Natural killer cell treated with Interleukin-12 subunit alpha and Interleukin-12 subunit beta and Interleukin-15 and Interleukin-18, amount 100 ng/mL, for 72 hours (primary cell): ENCODE data around the gene PCDHA9. TPM values are rescaled to one million over a fixed set of nuclear protein-coding genes. Genes with fewer than 3 reads are reported as not detected.

Experiments used
- ATAC-seq, 2 donors: fragments of 150-1000 bp; cut with Tn5 transposase in 1 of 2; sonication (Bioruptor Pico), chemical (Tn5 transposase) in 1 of 2; 2 replicates each; pipeline ENCODE4 v1.10.0; 2021
- DNase-seq: peaks from one replicate; pipeline ENCODE4 v3.0.0; 2022; ENCODE audit warnings: low spot score
- H3K27ac Mint-ChIP-seq, 2 donors: 1 replicate in 1 of 2; 2 replicates in 1 of 2; pipeline ENCODE4 v1.8.0; 2022; ENCODE audit warnings: mixed read lengths in 2 of 2, mild to moderate bottlenecking in 1 of 2, moderate library complexity in 1 of 2
- H3K27me3 Mint-ChIP-seq, 2 donors: 1 replicate in 1 of 2; 2 replicates in 1 of 2; pipeline ENCODE4 v1.8.0; 2022; ENCODE audit warnings: mixed read lengths in 2 of 2
- H3K36me3 Mint-ChIP-seq: one replicate; pipeline ENCODE4 v1.8.0; 2022; ENCODE audit warnings: mixed read lengths
- H3K4me1 Mint-ChIP-seq, 2 donors: 1 replicate in 1 of 2; 2 replicates in 1 of 2; pipeline ENCODE4 v1.8.0; 2022; ENCODE audit warnings: low read depth in 2 of 2, mixed read lengths in 2 of 2, mild to moderate bottlenecking in 1 of 2
- H3K4me3 Mint-ChIP-seq: one replicate; pipeline ENCODE4 v1.8.0; 2022; ENCODE audit warnings: mixed read lengths
- H3K9me3 Mint-ChIP-seq: 2 replicates; pipeline ENCODE4 v1.8.0; 2022; ENCODE audit warnings: mixed read lengths
- total RNA-seq, 2 donors: library from RNA; stranded (reverse); gene quantifications; one replicate each; pipeline ENCODE4 v1.2.3, GENCODE V29; 2022

The PCDHA9 gene
- total RNA-seq, 2 donors from 2014 or later: not detected

- H3K36me3 Mint-ChIP-seq: peaks cover 11% of the 10 kb centered on the region
- peaks cover 14% of the 10 kb centered on the region for H3K9me3 Mint-ChIP-seq
- peaks cover 9 to 18% of the 10 kb centered on the region in 2 donors for H3K27me3 Mint-ChIP-seq
Observed at GRCh38 chr5:140877262-140877581, 29.0 kb downstream of the PCDHA9 start.

GRCh38 chr5:140881889-140882590 is 33.9 kb downstream of the PCDHA9 start, which contains the start of gene PCDHA13:
PCDHA13 (plus strand) TSS chr5:140882124; CDS start chr5:140882269, 145 bp downstream.
- no peaks in the 10 kb centered on the region for H3K4me1 Mint-ChIP-seq
- H3K27me3 Mint-ChIP-seq: peaks cover 9 to 18% of the 10 kb centered on the region in 2 donors
- DNase-seq (no peak), ATAC-seq (no peak)
- no peak within 1 kb of the TSS for H3K4me3 Mint-ChIP-seq
- peaks cover 14% of the 10 kb centered on the region for H3K9me3 Mint-ChIP-seq
- H3K36me3 Mint-ChIP-seq: peaks cover 15% of the 10 kb centered on the region
- H3K27ac Mint-ChIP-seq: no peak within 1 kb of the TSS

More at GRCh38 chr5:140877262-140877581, 29.0 kb downstream of the PCDHA9 start:
- peak in 1 of 2 donors; percentile 9 for ATAC-seq
- H3K4me3 Mint-ChIP-seq: no peak overlapping the region
- no peak for DNase-seq
- no peak overlapping the region for H3K27ac Mint-ChIP-seq
- H3K4me1 Mint-ChIP-seq: no peaks in the 10 kb centered on the region

- Mint-ChIP-seq H3K9me3 (peaks cover 14% of the 10 kb centered on the region), H3K27ac (no peak overlapping the region), H3K36me3 (peaks cover 19% of the 10 kb centered on the region), H3K27me3 (peaks cover 9 to 22% of the 10 kb centered on the region in 2 donors), H3K4me1 (no peaks in the 10 kb centered on the region), H3K4me3 (no peak overlapping the region)
- ATAC-seq (no peak), DNase-seq (no peak)
Observed at GRCh38 chr5:140882591-140882899, 34.4 kb downstream of the PCDHA9 start.

GRCh38 chr5:140883373-140883772 is 35.2 kb downstream of the PCDHA9 start:
- no peak for ATAC-seq
- DNase-seq: no peak
- no peak overlapping the region for H3K27ac Mint-ChIP-seq
- no peaks in the 10 kb centered on the region for H3K4me1 Mint-ChIP-seq
- no peak overlapping the region for H3K4me3 Mint-ChIP-seq
- H3K36me3 Mint-ChIP-seq: peaks cover 20% of the 10 kb centered on the region
- H3K27me3 Mint-ChIP-seq: peaks cover 9 to 25% of the 10 kb centered on the region in 2 donors
- peaks cover 14% of the 10 kb centered on the region for H3K9me3 Mint-ChIP-seq

- Mint-ChIP-seq H3K9me3 (peaks cover 10% of the 10 kb centered on the region), H3K4me3 (no peak overlapping the region), H3K36me3 (peaks cover 20% of the 10 kb centered on the region), H3K27ac (no peak overlapping the region), H3K4me1 (no peaks in the 10 kb centered on the region), H3K27me3 (peaks cover 9 to 25% of the 10 kb centered on the region in 2 donors)
- ATAC-seq (peak in 1 of 2 donors; percentile 41), DNase-seq (no peak)
Observed at GRCh38 chr5:140883927-140884697, 35.9 kb downstream of the PCDHA9 start.

Other genes starting within 250 kb of the PCDHA9 start
- under 1 TPM; 0.92 to 1.00 TPM for gene CD14, start 215.2 kb upstream of the PCDHA9 start, total RNA-seq
- 10 to 100 TPM; 11.6 to 30.3 TPM for gene TMCO6, start 208.9 kb upstream of the PCDHA9 start, total RNA-seq
- 10 to 100 TPM; 56.2 to 56.8 TPM for gene NDUFA2, start 200.8 kb upstream of the PCDHA9 start, total RNA-seq
- gene IK, start 200.6 kb upstream of the PCDHA9 start, total RNA-seq: 10 to 100 TPM; 78.9 to 93.2 TPM
- 10 to 100 TPM; 43.7 to 52.7 TPM for gene WDR55, start 183.5 kb upstream of the PCDHA9 start, total RNA-seq
- gene DND1, start 174.8 kb upstream of the PCDHA9 start, total RNA-seq: 1 to 10 TPM; 3.3 to 7.8 TPM
- gene HARS1, start 157.0 kb upstream of the PCDHA9 start, total RNA-seq: 100 to 1,000 TPM; 104 to 113 TPM
- 10 to 100 TPM; 28.2 to 33.9 TPM for gene HARS2, start 156.9 kb upstream of the PCDHA9 start, total RNA-seq
- 10 to 100 TPM; 57.0 to 62.1 TPM for gene ZMAT2, start 147.9 kb upstream of the PCDHA9 start, total RNA-seq
- gene PCDHA1, start 62.2 kb upstream of the PCDHA9 start, total RNA-seq: not detected
- gene PCDHA2, start 53.5 kb upstream of the PCDHA9 start, total RNA-seq: not detected
- not detected for gene PCDHA3, start 47.3 kb upstream of the PCDHA9 start, total RNA-seq
- not detected for gene PCDHA4, start 41.3 kb upstream of the PCDHA9 start, total RNA-seq
- gene PCDHA5, start 26.8 kb upstream of the PCDHA9 start, total RNA-seq: not detected
- not detected for gene PCDHA6, start 20.4 kb upstream of the PCDHA9 start, total RNA-seq
- gene PCDHA7, start 14.1 kb upstream of the PCDHA9 start, total RNA-seq: not detected
- gene PCDHA8, start 7.2 kb upstream of the PCDHA9 start, total RNA-seq: not detected
- gene PCDHA10, start 7.5 kb downstream of the PCDHA9 start, total RNA-seq: not detected
- not detected for gene PCDHA11, start 20.6 kb downstream of the PCDHA9 start, total RNA-seq
- not detected for gene PCDHA12, start 26.9 kb downstream of the PCDHA9 start, total RNA-seq
- gene PCDHA13, start 33.7 kb downstream of the PCDHA9 start, total RNA-seq: not detected
- not detected for gene PCDHAC1, start 77.9 kb downstream of the PCDHA9 start, total RNA-seq
- not detected for gene PCDHAC2, start 118.1 kb downstream of the PCDHA9 start, total RNA-seq
- gene PCDHB1, start 203.0 kb downstream of the PCDHA9 start, total RNA-seq: not detected
- gene PCDHB2, start 246.2 kb downstream of the PCDHA9 start, total RNA-seq: not detected